PC-3 (cell line): ENCODE results near the gene CCDC69. TPM values are rescaled to one million over a fixed set of nuclear protein-coding genes. Genes with fewer than 3 reads are reported as not detected.

Experiments
- ATAC-seq: fragments of 200-7000 bp; cut with Tn5 transposase; 2 replicates; pipeline ENCODE4 v1.9.1; 2020; ENCODE audit warnings: mild to moderate bottlenecking, moderate library complexity
- Bru-seq: library from RNA; stranded (reverse); fragments of 400-500 nt; gene quantifications from one replicate; lab custom pipeline; 2021; lab: Mats Ljungman, UMichigan
- BruChase-seq, 2 experiments: library from RNA; stranded (reverse); fragments of 400-500 nt; gene quantifications; one replicate each; lab custom pipeline; 2021; lab: Mats Ljungman, UMichigan
- BruUV-seq: library from RNA; stranded (reverse); fragments of 400-500 nt; replicated peaks from 2 replicates; lab custom pipeline; 2021; lab: Mats Ljungman, UMichigan
- CTCF ChIA-PET: fragments of 300-600 bp; sonication (Branson Sonifier 250); formaldehyde crosslinking; loops from one replicate; lab custom pipeline; 2022; ENCODE audit warnings: antibody characterized with exemption; lab: Charles Lee
- POLR2A ChIA-PET: fragments of 300-600 bp; sonication (Branson Sonifier 250); formaldehyde crosslinking; loops from one replicate; lab custom pipeline; 2022; ENCODE audit warnings: antibody characterized with exemption; ENCODE audit not compliant: unreplicated experiment; lab: Charles Lee
- DNase-seq: peaks from one replicate; pipeline ENCODE4 v3.0.0-alpha.2; 2015
- H2AFZ ChIP-seq: fragments of 300-600 bp; sonication (generic); 2 replicates; pipeline ENCODE4 v1.6.0; 2016; ENCODE audit warnings: antibody characterized with exemption, low read length
- H3F3A ChIP-seq: fragments of 300-600 bp; sonication (generic); one replicate; pipeline ENCODE4 v1.6.0; 2017; ENCODE audit warnings: antibody characterized with exemption, low read length, control low read depth, mild to moderate bottlenecking; ENCODE audit not compliant: unreplicated experiment
- H3K27ac ChIP-seq: fragments of 300-600 bp; sonication (generic); 2 replicates; pipeline ENCODE4 v1.5.1; 2016; ENCODE audit warnings: mild to moderate bottlenecking, low read length
- H3K27me3 ChIP-seq: fragments of 300-600 bp; sonication (generic); 2 replicates; pipeline ENCODE4 v1.6.1; 2016; ENCODE audit warnings: low read length, mixed read lengths
- H3K36me3 ChIP-seq: fragments of 300-600 bp; sonication (generic); 2 replicates; pipeline ENCODE4 v1.6.1; 2016; ENCODE audit warnings: low read depth, mixed run types, low read length, mixed read lengths
- H3K4me1 ChIP-seq: fragments of 300-600 bp; sonication (generic); 2 replicates; pipeline ENCODE4 v1.5.1; 2016; ENCODE audit warnings: low read length; ENCODE audit not compliant: insufficient read depth
- H3K4me2 ChIP-seq: fragments of 300-600 bp; sonication (generic); 2 replicates; pipeline ENCODE4 v1.6.0; 2016; ENCODE audit warnings: low read length
- H3K4me3 ChIP-seq: fragments of 300-600 bp; sonication (generic); 2 replicates; pipeline ENCODE4 v1.5.1; 2016; ENCODE audit warnings: mild to moderate bottlenecking, low read length, mixed read lengths
- H3K79me2 ChIP-seq: fragments of 300-600 bp; sonication (generic); 2 replicates; pipeline ENCODE4 v1.6.1; 2017; ENCODE audit warnings: low read length, mixed read lengths
- H3K9ac ChIP-seq: fragments of 300-600 bp; sonication (generic); 2 replicates; pipeline ENCODE4 v1.6.0; 2016; ENCODE audit warnings: mild to moderate bottlenecking, low read length
- H3K9me2 ChIP-seq: fragments of 300-600 bp; sonication (generic); replicated peaks from 2 replicates; pipeline ENCODE4 v1.6.1; 2016; ENCODE audit warnings: mixed run types, low read length, mixed read lengths
- H3K9me3 ChIP-seq: fragments of 300-600 bp; sonication (generic); 2 replicates; pipeline ENCODE4 v1.6.1; 2016; ENCODE audit warnings: low read length, mixed read lengths
- H4K20me1 ChIP-seq: fragments of 300-600 bp; sonication (generic); 2 replicates; pipeline ENCODE4 v1.6.1; 2016; ENCODE audit warnings: low read length, mixed read lengths
- CTCF ChIP-seq: fragments of 300-600 bp; sonication (generic); conservative IDR thresholded peaks from 2 replicates; pipeline ENCODE4 v1.5.1; 2017; ENCODE audit warnings: antibody characterized with exemption, low read depth, mild to moderate bottlenecking, low read length
- EZH2 ChIP-seq: fragments of 300-600 bp; sonication (generic); IDR thresholded peaks from one replicate; pipeline ENCODE4 v1.6.1; 2017; ENCODE audit warnings: antibody characterized with exemption, mild to moderate bottlenecking, low read length; ENCODE audit not compliant: unreplicated experiment
- EZH2phosphoT487 ChIP-seq: fragments of 300-600 bp; sonication (generic); IDR thresholded peaks from 2 replicates; pipeline ENCODE4 v1.6.1; 2018; ENCODE audit warnings: mild to moderate bottlenecking, antibody characterized with exemption, low read length, borderline replicate concordance
- intact Hi-C: fragments of 100-400 bp; cut with micrococcal nuclease; formaldehyde crosslinking; loops from 2 replicates; pipeline ENCODE4 v1.9.0; 2023
- long read RNA-seq: library from polyadenylated mRNA; unstranded; transcript quantifications from one replicate; pipeline ENCODE4 v2.0.0, GENCODE V29; 2021; ENCODE audit not compliant: unreplicated experiment
- total RNA-seq: library from RNA; depleted of rRNA; stranded (reverse); fragments of >200 nt; gene quantifications from 2 replicates; pipeline ENCODE4 v1.2.3, GENCODE V29; 2014; rRNA removed

The CCDC69 gene, protein sequence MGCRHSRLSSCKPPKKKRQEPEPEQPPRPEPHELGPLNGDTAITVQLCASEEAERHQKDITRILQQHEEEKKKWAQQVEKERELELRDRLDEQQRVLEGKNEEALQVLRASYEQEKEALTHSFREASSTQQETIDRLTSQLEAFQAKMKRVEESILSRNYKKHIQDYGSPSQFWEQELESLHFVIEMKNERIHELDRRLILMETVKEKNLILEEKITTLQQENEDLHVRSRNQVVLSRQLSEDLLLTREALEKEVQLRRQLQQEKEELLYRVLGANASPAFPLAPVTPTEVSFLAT
- total RNA-seq: 19.2 and 26.4 TPM in 2 replicates
- Bru-seq, nascent RNA: percentile 57 among the genes with signal in this experiment
- BruChase-seq, experiment 1, labeled RNA remaining after a 6-hour chase: percentile 68 among the genes with signal in this experiment
- percentile 56 among the genes with signal in this experiment for BruChase-seq, experiment 2, labeled RNA remaining after a 2-hour chase
- long read RNA-seq, transcript CCDC69-201 (9 exons, 3,451 nt): major isoform, 31 of 58 reads
- long read RNA-seq, partial matches to known transcripts: 5 of 58 reads
- long read RNA-seq, other reads (novel, unspliced or antisense): 22 of 58 reads

- H3K36me3 ChIP-seq: no peaks in the 10 kb centered on the region
- H3K79me2 ChIP-seq: no peaks in the 10 kb centered on the region
- H3K27me3 ChIP-seq: no peaks in the 10 kb centered on the region
- H3F3A ChIP-seq: no peaks in the 10 kb centered on the region
- TSS peak; percentile 39 for BruUV-seq
- peak within 1 kb of the TSS; percentile 86 for H3K4me2 ChIP-seq
- intact Hi-C loops: loop anchor here (1.0 kb wide), 2 partner anchors 16 to 39 kb away; no protein-coding TSS in a partner anchor
- CTCF ChIA-PET: interaction anchor here (0.7 to 1.3 kb wide), 4 partner anchors 15 to 93 kb away, joined by 3 to 8 read pairs (median 4); partner anchors contain the start of gene GM2A
- DNase-seq (peak; percentile 77), ATAC-seq (peak; percentile 89)
- peak within 1 kb of the TSS; percentile 93 for H2AFZ ChIP-seq
- H4K20me1 ChIP-seq: no peaks in the 10 kb centered on the region
- TF ChIP-seq EZH2phosphoT487: no peak
- TF ChIP-seq CTCF: 0 out of 2 replicates have a peak, but pooled peaks have one; percentile 13
- H3K9ac ChIP-seq: peak within 1 kb of the TSS; percentile 64
- no peaks in the 10 kb centered on the region for H3K9me3 ChIP-seq
- POLR2A ChIA-PET: interaction anchor here (0.6 to 0.8 kb wide), 2 partner anchors 29 kb away, joined by 3 to 4 read pairs; partner anchors contain the start of gene GM2A
- no peaks in the 10 kb centered on the region for H3K9me2 ChIP-seq
- peak within 1 kb of the TSS; percentile 92 for H3K4me3 ChIP-seq
- no peak within 1 kb of the TSS for H3K27ac ChIP-seq
- peaks cover 19% of the 10 kb centered on the region; the same call in 1 of the 2 replicates for H3K4me1 ChIP-seq
Measured at GRCh38 chr5:151223447-151224264, at the start of gene CCDC69. Gene CCDC69 (minus strand): TSS chr5:151224092. CDS start chr5:151223970, 122 bp downstream.

- Histone ChIP-seq H3F3A (no peaks in the 10 kb centered on the region), H3K4me1 (peaks cover 21% of the 10 kb centered on the region), H3K79me2 (no peaks in the 10 kb centered on the region), H3K9ac (no peak overlapping the region), H3K27ac (peak overlapping the region; percentile 53), H3K9me3 (no peaks in the 10 kb centered on the region), H3K4me2 (no peak overlapping the region), H3K9me2 (no peaks in the 10 kb centered on the region), H3K36me3 (peaks cover 35% of the 10 kb centered on the region), H4K20me1 (no peaks in the 10 kb centered on the region), H3K27me3 (no peaks in the 10 kb centered on the region), H3K4me3 (no peak overlapping the region), H2AFZ (no peak overlapping the region)
- no peak for DNase-seq
- ChIA-PET CTCF (no interaction called here), POLR2A (interaction anchor here (0.6 kb wide), 1 partner anchor 17 kb away, joined by 3 read pairs; no protein-coding TSS in a partner anchor)
- TF ChIP-seq EZH2phosphoT487: no peak
- TF ChIP-seq CTCF: no peak
- TF ChIP-seq EZH2: no peak
- intact Hi-C loops: loop anchor here (5.0 kb wide), 1 partner anchor 46 kb away; no protein-coding TSS in a partner anchor
- BruUV-seq: no TSS peak
- ATAC-seq: no peak
Measured at GRCh38 chr5:151271336-151271735, 47.4 kb upstream of the CCDC69 start.
